Adrenal gland (tissue), 12 donors: Measurements from ENCODE around the gene PKN2. TPM values are rescaled to one million over a fixed set of nuclear protein-coding genes. Genes with fewer than 3 reads are reported as not detected.
"Not testable (repeated sequence)": the region's sequence is repeated elsewhere in the genome, so short reads cannot be mapped to it uniquely, and the experiment has no call there.

Source experiments
- DNase-seq, 7 donors: peaks; one replicate each; pipeline ENCODE4 v3.0.0-alpha.2; 2019 to 2020
- H3K27ac ChIP-seq, 5 donors: fragments of 200-600 bp; sonication (generic) in 4 of 5; 1 replicate in 3 of 5; 2 replicates in 2 of 5; pipeline versions ENCODE4 v1.5.1 to v1.8.0; 2016 to 2020; ENCODE audit warnings: mild to moderate bottlenecking in 1 of 5
- H3K27me3 ChIP-seq: fragments of 200-600 bp; 2 replicates; pipeline ENCODE4 v1.8.0; 2021
- H3K36me3 ChIP-seq, 2 donors: fragments of 200-600 bp; replicated peaks in 1 of 2; 1 replicate in 1 of 2; 2 replicates in 1 of 2; pipeline versions ENCODE4 v1.5.1 to v1.8.0; 2018 to 2022
- H3K4me1 ChIP-seq, 2 donors: fragments of 200-600 bp; replicated peaks in 1 of 2; 1 replicate in 1 of 2; 2 replicates in 1 of 2; pipeline versions ENCODE4 v1.5.1 to v1.8.0; 2018 to 2021
- H3K4me3 ChIP-seq, 4 donors: fragments of 200-600 bp; sonication (generic) in 3 of 4; one replicate each; pipeline ENCODE4 v1.5.1; 2016 to 2018
- H3K9me3 ChIP-seq, 3 donors: fragments of 200-600 bp; sonication (generic) in 1 of 3; replicated peaks in 1 of 3; 1 replicate in 2 of 3; 2 replicates in 1 of 3; pipeline versions ENCODE4 v1.5.1 to v1.8.0; 2016 to 2021
- POLR2A ChIP-seq, 2 donors: fragments of 450-650 bp; IDR thresholded peaks; one replicate each; pipeline ENCODE4 v1.6.1; 2017; ENCODE audit warnings: antibody characterized with exemption in 2 of 2, mild to moderate bottlenecking in 2 of 2, moderate library complexity in 1 of 2
- WGBS, 4 donors: extraction: QIAGEN DNeasy Blood & Tissue Kit in 2 of 4; methylation state at CpG; one replicate each; pipeline versions ENCODE4 v1.1.5 to v1.1.7; 2013 to 2017; 5-methylcytosine and 5-hydroxymethylcytosine counted together
- intact Hi-C, 2 donors: fragments of 100-400 bp; cut with DNase I; formaldehyde crosslinking; loops; one replicate each; pipeline versions ENCODE4 v1.14.1 to v1.15.0; 2022 to 2023
- polyA plus RNA-seq, 3 donors: library from polyadenylated mRNA; stranded (reverse); fragments of 200-250 nt in 2 of 3; fragments of 350-450 nt in 1 of 3; fragmentation: Illumina TruSeq in 1 of 3; extraction: RNeasy Lipid Tissue Mini Kit (QIAGEN cat#74804) in 1 of 3; gene quantifications; one replicate each; pipeline ENCODE4 v1.2.3, GENCODE V29; 2013 to 2014
- total RNA-seq, 9 donors: library from RNA; depleted of rRNA in 4 of 9; stranded (reverse); fragments of >200 nt in 4 of 9; fragments of 120-200 nt in 1 of 9; fragmentation: NEBNext Ultra II Directional in 1 of 9; extraction: Animal tissue kit (Norgen Biotek cat#: 25700) in 1 of 9; gene quantifications; one replicate each; pipeline versions ENCODE4 v1.1.0 to v1.2.4, GENCODE V29; 2013 to 2023
- TF ChIP-seq, protein P1 (sequence below), 6 experiments: fragments of 450-650 bp in 4 of 6; fragments of 200-600 bp in 2 of 6; sonication (generic) in 1 of 6; IDR thresholded peaks; 1 replicate in 5 of 6; 2 replicates in 1 of 6; pipeline versions ENCODE4 v1.5.1 to v1.8.0; 2016 to 2021; ENCODE audit warnings: antibody characterized with exemption in 6 of 6, mild to moderate bottlenecking in 2 of 6, moderate library complexity in 1 of 6
- donor health status: healthy with polysubstance abuse.
- donor health status: Bipolar disorder and iron deficiency.
- donor health status: DM: yes; HTN: yes; CAD: no.
- donor health status: DM: no; HTN: no; CAD: no.
- donor health status: DM: no; HTN: no; CAD: no.
- donor health status: DM: yes; HTN: yes; CAD: no.

PKN2 gene
- total and polyA plus RNA-seq, 12 donors: 10.9 to 49.4 (median 33.6) TPM

DNA sequence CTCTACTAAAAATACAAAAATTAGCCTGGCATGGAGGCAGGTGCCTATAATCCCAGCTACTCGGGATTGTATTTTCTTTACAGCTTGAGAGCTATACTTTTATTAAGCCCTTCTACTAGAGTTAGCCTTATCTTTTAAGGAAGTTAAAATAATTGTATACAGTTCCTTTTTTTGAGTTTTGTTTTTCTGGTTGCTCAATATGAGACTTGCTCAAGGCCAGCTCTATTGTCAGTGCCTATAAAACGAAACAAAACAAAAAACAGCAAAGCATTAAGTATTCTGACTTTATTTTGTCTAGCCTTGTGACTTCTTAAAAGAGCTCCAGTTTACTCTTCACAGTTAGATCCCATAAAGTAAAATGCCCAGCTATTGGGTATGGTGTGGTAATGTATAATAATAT, 17.2 kb downstream of the PKN2 start:
- no peaks in the 10 kb centered on the region for H3K9me3 ChIP-seq
- no peaks in the 10 kb centered on the region for H3K27me3 ChIP-seq
- H3K36me3 ChIP-seq: no peaks in the 10 kb centered on the region
- peaks cover 33 to 65% of the 10 kb centered on the region in 2 donors for H3K4me1 ChIP-seq
- peak overlapping the region; percentile 59 to 70 (median 60) for H3K27ac ChIP-seq
- intact Hi-C loops: no loop called here
- no peak for DNase-seq
- TF ChIP-seq POLR2A (IDR thresholded peaks at IDR 0.05): no peak
- TF ChIP-seq, protein P1, sequence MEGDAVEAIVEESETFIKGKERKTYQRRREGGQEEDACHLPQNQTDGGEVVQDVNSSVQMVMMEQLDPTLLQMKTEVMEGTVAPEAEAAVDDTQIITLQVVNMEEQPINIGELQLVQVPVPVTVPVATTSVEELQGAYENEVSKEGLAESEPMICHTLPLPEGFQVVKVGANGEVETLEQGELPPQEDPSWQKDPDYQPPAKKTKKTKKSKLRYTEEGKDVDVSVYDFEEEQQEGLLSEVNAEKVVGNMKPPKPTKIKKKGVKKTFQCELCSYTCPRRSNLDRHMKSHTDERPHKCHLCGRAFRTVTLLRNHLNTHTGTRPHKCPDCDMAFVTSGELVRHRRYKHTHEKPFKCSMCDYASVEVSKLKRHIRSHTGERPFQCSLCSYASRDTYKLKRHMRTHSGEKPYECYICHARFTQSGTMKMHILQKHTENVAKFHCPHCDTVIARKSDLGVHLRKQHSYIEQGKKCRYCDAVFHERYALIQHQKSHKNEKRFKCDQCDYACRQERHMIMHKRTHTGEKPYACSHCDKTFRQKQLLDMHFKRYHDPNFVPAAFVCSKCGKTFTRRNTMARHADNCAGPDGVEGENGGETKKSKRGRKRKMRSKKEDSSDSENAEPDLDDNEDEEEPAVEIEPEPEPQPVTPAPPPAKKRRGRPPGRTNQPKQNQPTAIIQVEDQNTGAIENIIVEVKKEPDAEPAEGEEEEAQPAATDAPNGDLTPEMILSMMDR (IDR thresholded peaks at IDR 0.05): no peak
- H3K4me3 ChIP-seq: peak overlapping the region in 2 of 4 donors; percentile 1 to 28
- 13 to 30% (median 17%) methylated on average over 2 of the region's 2 CpGs for WGBS, 4 donors

DNA sequence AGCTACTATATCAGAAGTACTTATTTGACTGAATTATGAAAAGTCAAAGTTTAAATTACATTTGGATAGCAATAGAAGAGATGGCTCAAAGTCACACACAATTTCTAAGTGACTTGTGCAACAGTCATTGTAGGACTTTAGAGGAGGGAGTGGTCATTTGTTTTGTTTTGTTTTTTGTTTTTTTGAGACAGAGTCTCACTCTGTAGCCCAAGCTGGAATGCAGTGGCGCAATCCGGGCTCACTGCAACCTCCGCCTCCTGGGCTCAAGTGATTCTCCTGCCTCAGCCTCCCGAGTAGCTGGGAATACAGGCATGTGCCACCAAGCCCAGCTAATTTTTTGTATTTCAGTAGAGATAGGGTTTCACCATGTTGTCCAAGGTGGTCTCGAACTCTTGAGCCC, 17.7 kb downstream of the PKN2 start:
- DNase-seq: peak in 6 of 7 donors; percentile 27 to 58 (median 40)
- H3K9me3 ChIP-seq, H3K27me3 ChIP-seq, intact Hi-C loops, H3K36me3 ChIP-seq: not testable (repeated sequence)
- Histone ChIP-seq H3K27ac (peak overlapping the region; percentile 6 to 70 (median 60)), H3K4me3 (peak overlapping the region in 2 of 4 donors; percentile 1 to 28), H3K4me1 (peaks cover 33 to 65% of the 10 kb centered on the region in 2 donors)
- 62 to 70% (median 66%) methylated on average over 5 of the region's 5 CpGs for WGBS, 4 donors

DNA sequence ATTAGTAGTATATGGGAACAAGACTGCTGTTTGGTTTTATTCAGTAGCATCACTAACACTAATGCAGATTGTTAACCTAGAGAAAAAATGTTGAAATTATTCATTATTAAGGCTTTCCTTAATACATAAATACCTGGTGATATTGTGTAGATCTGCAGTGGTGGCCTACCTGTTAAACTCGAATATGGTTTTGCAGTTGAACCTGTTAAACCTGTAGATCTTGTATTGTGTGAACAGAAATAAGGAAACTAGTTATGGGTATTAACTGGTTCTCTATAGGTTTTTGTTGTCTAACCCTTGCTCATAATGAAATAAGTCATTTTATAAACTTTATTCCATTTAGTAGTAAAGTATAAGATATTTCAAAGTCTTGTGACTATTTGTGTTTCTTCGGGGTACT, 23.9 kb downstream of the PKN2 start:
- TF ChIP-seq, protein P1 (IDR thresholded peaks at IDR 0.05): no peak
- H3K9me3 ChIP-seq: no peaks in the 10 kb centered on the region
- 89 to 100% (median 97%) methylated on average over 2 of the region's 2 CpGs for WGBS, 4 donors
- intact Hi-C loops: no loop called here
- DNase-seq: no peak
- H3K4me1 ChIP-seq: peaks cover under 1 to 14% of the 10 kb centered on the region in 2 donors
- no peak overlapping the region for H3K27ac ChIP-seq
- H3K4me3 ChIP-seq: no peak overlapping the region
- no peaks in the 10 kb centered on the region for H3K36me3 ChIP-seq
- no peaks in the 10 kb centered on the region for H3K27me3 ChIP-seq

DNA sequence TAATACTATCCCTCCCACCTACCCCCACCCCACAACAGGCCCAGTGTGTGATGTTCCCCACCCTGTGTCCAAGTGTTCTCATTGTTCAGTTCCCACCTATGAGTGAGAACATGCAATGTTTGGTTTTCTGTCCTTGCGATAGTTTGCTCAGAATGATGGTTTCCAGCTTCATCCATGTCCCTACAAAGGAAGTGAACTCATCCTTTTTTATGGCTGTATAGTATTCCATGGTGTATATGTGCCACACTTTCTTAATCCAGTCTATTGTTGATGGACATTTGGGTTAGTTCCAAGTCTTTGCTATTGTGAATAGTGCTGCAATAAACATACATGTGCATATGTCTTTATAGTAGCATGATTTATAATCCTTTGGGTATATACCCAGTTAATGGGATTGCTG, 28.8 kb downstream of the PKN2 start:
- H3K4me3 ChIP-seq, H3K9me3 ChIP-seq, H3K4me1 ChIP-seq, intact Hi-C loops, H3K27me3 ChIP-seq, DNase-seq, H3K36me3 ChIP-seq, H3K27ac ChIP-seq: not testable (repeated sequence)
- 100% methylated on average over 1 of the region's 1 CpG for WGBS, 4 donors

DNA sequence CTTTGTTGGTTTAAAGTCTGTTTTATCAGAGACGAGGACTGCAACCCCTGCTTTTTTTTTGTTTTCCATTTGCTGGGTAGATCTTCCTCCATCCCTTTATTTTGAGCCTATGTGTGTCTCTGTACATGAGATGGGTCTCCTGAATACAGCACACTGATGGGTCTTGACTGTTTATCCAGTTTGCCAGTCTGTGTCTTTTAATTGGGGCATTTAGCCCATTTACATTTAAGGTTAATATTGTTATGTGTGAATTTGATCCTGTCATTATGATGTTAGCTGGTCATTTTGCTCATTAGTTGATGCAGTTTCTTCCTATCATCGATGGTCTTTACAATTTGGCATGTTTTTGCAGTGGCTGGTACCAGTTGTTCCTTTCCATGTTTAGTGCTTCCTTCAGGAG, 32.5 kb downstream of the PKN2 start:
- H3K4me1 ChIP-seq: peaks cover 0 to 16% of the 10 kb centered on the region in 2 donors
- H3K4me3 ChIP-seq, H3K9me3 ChIP-seq, H3K36me3 ChIP-seq, DNase-seq, H3K27me3 ChIP-seq, intact Hi-C loops, H3K27ac ChIP-seq: not testable (repeated sequence)
- 79 to 93% (median 87%) methylated on average over 2 of the region's 2 CpGs for WGBS, 4 donors

DNA sequence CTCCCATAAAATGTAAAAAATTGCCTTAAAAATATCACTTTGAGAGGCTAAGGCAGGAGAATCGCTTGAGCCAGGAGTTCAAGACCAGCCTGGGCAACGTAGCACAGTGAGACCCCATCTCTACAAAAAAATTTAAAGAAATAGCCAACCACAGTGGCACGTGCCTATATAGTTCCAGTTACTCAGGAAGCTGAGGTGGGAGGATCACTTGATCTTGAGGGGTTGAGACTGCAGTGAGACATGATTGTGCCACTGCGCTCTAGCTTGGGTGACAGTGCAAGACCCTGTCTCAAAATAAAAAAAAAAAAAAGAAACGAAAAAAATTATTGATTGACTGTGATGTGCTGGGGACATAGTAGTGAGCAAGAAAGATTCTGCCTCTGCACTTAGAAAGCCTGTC, 38.4 kb downstream of the PKN2 start:
- 89 to 96% (median 94%) methylated on average over 5 of the region's 5 CpGs for WGBS, 4 donors
- Histone ChIP-seq H3K36me3 (no peaks in the 10 kb centered on the region), H3K27me3 (no peaks in the 10 kb centered on the region), H3K4me3 (no peak overlapping the region), H3K27ac (no peak overlapping the region), H3K9me3 (no peaks in the 10 kb centered on the region), H3K4me1 (peaks cover 2 to 25% of the 10 kb centered on the region in 2 donors)
- TF ChIP-seq POLR2A (IDR thresholded peaks at IDR 0.05): no peak
- TF ChIP-seq, protein P1 (IDR thresholded peaks at IDR 0.05): no peak
- DNase-seq: no peak
- intact Hi-C loops: no loop called here
